IPS-20b (cell line): Measurements from ENCODE around the gene EAF1.

Experiments used
- H3K27ac ChIP-seq: one replicate; pipeline ENCODE4 v1.5.1; 2013; ENCODE audit warnings: low read length
- H3K27me3 ChIP-seq: 2 replicates; pipeline ENCODE4 v1.6.1; 2013; ENCODE audit warnings: mild to moderate bottlenecking, low read length, inconsistent platforms; ENCODE audit not compliant: insufficient read depth
- H3K36me3 ChIP-seq: 2 replicates; pipeline ENCODE4 v1.6.1; 2013; ENCODE audit warnings: low read depth, mild to moderate bottlenecking, inconsistent platforms, low read length, moderate library complexity; ENCODE audit not compliant: insufficient read depth
- H3K4me1 ChIP-seq: 2 replicates; pipeline ENCODE4 v1.6.1; 2013; ENCODE audit warnings: mild to moderate bottlenecking, control low read depth, inconsistent platforms, low read length, moderate library complexity; ENCODE audit not compliant: insufficient read depth
- H3K4me3 ChIP-seq: 2 replicates; pipeline ENCODE4 v1.5.1; 2013; ENCODE audit warnings: mild to moderate bottlenecking, low read length, inconsistent platforms
- H3K9ac ChIP-seq: 2 replicates; pipeline ENCODE4 v1.6.1; 2013; ENCODE audit warnings: low read depth, mild to moderate bottlenecking, inconsistent platforms, low read length, moderate library complexity
- H3K9me3 ChIP-seq: 2 replicates; pipeline ENCODE4 v1.6.1; 2013; ENCODE audit warnings: mild to moderate bottlenecking, low read depth, low read length, inconsistent platforms; ENCODE audit not compliant: insufficient read depth

EAF1 gene

DNA sequence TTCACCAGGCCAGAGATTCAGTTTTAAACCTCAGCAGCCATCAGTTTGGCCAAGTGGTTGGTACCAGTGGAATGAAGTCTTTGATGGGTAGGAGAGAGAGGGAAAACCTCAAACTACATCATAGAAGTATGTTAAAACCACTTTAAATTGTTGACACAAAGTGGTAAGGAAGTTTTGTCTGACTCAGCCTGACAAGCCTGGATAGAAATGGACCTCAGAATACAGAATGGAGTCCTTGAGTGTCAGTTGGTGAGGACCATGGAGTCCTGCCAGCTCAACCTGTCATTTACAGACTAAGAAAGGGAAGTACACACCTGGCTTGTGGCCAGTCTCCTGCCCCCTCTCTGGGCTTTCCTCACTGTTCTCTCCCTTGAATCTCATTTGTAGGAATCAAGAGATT is 12.1 kb downstream of the EAF1 start:
- peaks cover 83% of the 10 kb centered on the region for H3K36me3 ChIP-seq
- no peaks in the 10 kb centered on the region for H3K4me1 ChIP-seq
- no peak overlapping the region for H3K4me3 ChIP-seq
- no peaks in the 10 kb centered on the region for H3K27me3 ChIP-seq
- H3K9ac ChIP-seq: no peak overlapping the region
- H3K27ac ChIP-seq: no peak overlapping the region
- H3K9me3 ChIP-seq: no peaks in the 10 kb centered on the region

GRCh38 chr3:15440891-15441290 is 13.5 kb downstream of the EAF1 start:
- Histone ChIP-seq H3K4me3 (no peak overlapping the region), H3K36me3 (peaks cover 69% of the 10 kb centered on the region), H3K9me3 (no peaks in the 10 kb centered on the region)

GRCh38 chr3:15443826-15444524 is 16.6 kb downstream of the EAF1 start:
- H3K27me3 ChIP-seq: no peaks in the 10 kb centered on the region
- H3K4me1 ChIP-seq: no peaks in the 10 kb centered on the region
- peaks cover 40% of the 10 kb centered on the region for H3K36me3 ChIP-seq
- no peak overlapping the region for H3K27ac ChIP-seq
- no peaks in the 10 kb centered on the region for H3K9me3 ChIP-seq
- H3K9ac ChIP-seq: no peak overlapping the region
- no peak overlapping the region for H3K4me3 ChIP-seq

More at GRCh38 chr3:15440891-15441290, 13.5 kb downstream of the EAF1 start:
- Histone ChIP-seq H3K4me1 (no peaks in the 10 kb centered on the region), H3K27ac (no peak overlapping the region), H3K27me3 (no peaks in the 10 kb centered on the region), H3K9ac (no peak overlapping the region)

- no peak overlapping the region for H3K27ac ChIP-seq
- H3K36me3 ChIP-seq: no peaks in the 10 kb centered on the region
- no peaks in the 10 kb centered on the region for H3K4me1 ChIP-seq
- no peak overlapping the region for H3K4me3 ChIP-seq
- H3K9ac ChIP-seq: no peak overlapping the region
- H3K27me3 ChIP-seq: no peaks in the 10 kb centered on the region
- H3K9me3 ChIP-seq: no peaks in the 10 kb centered on the region
Measured at GRCh38 chr3:15449489-15450224, 22.3 kb downstream of the EAF1 start.

GRCh38 chr3:15450438-15451215 is 23.2 kb downstream of the EAF1 start:
- H3K4me3 ChIP-seq: no peak overlapping the region
- no peaks in the 10 kb centered on the region for H3K9me3 ChIP-seq
- H3K27me3 ChIP-seq: no peaks in the 10 kb centered on the region
- H3K36me3 ChIP-seq: no peaks in the 10 kb centered on the region
- H3K4me1 ChIP-seq: no peaks in the 10 kb centered on the region
- H3K27ac ChIP-seq: no peak overlapping the region
- no peak overlapping the region for H3K9ac ChIP-seq

DNA sequence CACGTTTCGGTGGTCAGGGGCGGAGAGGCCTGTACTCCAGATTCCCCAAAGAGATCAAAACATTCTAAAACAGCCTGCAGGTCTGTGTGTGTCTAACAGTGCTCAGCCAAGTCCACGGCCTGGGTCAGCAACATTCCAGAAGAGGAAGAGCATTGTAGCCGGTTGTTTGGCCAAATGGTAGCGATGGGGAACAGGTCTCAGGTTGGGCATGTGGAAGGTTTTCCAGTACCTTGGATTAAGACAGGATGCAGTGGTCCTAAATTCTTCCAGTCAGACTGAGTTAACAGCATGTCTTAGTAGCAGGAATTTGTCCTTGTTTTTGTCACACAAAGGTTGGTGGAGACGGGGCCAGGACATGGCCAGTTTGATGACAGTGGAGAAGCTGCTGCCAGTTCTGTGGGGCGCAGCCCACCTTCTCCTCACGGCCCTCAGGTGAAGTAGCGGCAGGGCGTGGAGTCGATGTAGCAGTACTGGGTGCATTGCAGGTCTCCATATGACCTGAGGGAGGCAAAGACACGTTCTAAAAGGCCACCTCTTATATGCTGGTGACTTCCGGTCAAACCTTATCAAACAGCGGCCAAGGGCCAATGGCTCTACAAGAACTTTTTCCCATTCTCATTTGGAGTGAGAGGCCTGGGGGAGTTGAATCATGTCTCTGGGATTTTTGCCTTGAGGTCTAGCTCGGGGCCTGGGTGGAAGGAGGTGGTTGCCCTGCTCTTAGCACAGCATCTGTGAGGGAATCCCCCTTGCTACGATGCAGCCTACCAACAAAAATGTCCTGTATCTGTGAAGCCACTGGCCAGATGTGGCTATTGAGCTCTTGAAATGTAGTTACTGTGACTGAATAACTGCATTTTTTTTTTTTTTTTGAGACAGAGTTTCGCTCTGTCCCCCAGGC is 24.1 kb downstream of the EAF1 start:
- Histone ChIP-seq H3K36me3 (no peaks in the 10 kb centered on the region), H3K27me3 (no peaks in the 10 kb centered on the region), H3K4me3 (no peak overlapping the region), H3K4me1 (no peaks in the 10 kb centered on the region), H3K9ac (no peak overlapping the region), H3K9me3 (no peaks in the 10 kb centered on the region), H3K27ac (no peak overlapping the region)

DNA sequence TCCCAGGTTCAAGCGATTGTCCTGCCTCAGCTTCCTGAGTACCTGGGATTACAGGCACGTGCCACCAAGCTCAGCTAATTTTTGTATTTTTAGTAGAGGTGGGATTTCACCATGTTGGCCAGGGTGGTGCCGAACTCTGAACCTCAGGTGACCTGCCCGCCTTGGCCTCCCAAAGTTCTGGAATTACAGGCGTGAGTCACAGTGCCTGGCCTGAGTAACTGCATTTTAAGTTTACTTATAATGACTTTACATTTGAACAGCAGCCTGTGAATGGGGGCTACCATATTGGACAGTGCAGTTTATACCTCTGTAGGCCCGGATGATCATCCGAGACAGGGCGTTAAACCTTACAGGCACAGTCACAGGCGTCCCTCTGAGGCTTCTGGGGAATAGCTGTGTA is 24.8 kb downstream of the EAF1 start:
- H3K9ac ChIP-seq: no peak overlapping the region
- H3K4me3 ChIP-seq: no peak overlapping the region
- H3K27me3 ChIP-seq: no peaks in the 10 kb centered on the region
- H3K36me3 ChIP-seq: no peaks in the 10 kb centered on the region
- H3K9me3 ChIP-seq: no peaks in the 10 kb centered on the region
- H3K27ac ChIP-seq: no peak overlapping the region
- no peaks in the 10 kb centered on the region for H3K4me1 ChIP-seq

- no peak overlapping the region for H3K27ac ChIP-seq
Measured at GRCh38 chr3:15452961-15453360, 25.6 kb downstream of the EAF1 start.

GRCh38 chr3:15453501-15453900 is 26.1 kb downstream of the EAF1 start:
- no peak overlapping the region for H3K27ac ChIP-seq
- no peaks in the 10 kb centered on the region for H3K4me1 ChIP-seq
- no peaks in the 10 kb centered on the region for H3K9me3 ChIP-seq
- H3K4me3 ChIP-seq: no peak overlapping the region
- no peak overlapping the region for H3K9ac ChIP-seq
- no peaks in the 10 kb centered on the region for H3K27me3 ChIP-seq
- no peaks in the 10 kb centered on the region for H3K36me3 ChIP-seq

More at GRCh38 chr3:15452961-15453360, 25.6 kb downstream of the EAF1 start:
- no peak overlapping the region for H3K4me3 ChIP-seq
- no peaks in the 10 kb centered on the region for H3K27me3 ChIP-seq
- no peaks in the 10 kb centered on the region for H3K36me3 ChIP-seq
- H3K4me1 ChIP-seq: no peaks in the 10 kb centered on the region
- H3K9me3 ChIP-seq: no peaks in the 10 kb centered on the region
- H3K9ac ChIP-seq: no peak overlapping the region

DNA sequence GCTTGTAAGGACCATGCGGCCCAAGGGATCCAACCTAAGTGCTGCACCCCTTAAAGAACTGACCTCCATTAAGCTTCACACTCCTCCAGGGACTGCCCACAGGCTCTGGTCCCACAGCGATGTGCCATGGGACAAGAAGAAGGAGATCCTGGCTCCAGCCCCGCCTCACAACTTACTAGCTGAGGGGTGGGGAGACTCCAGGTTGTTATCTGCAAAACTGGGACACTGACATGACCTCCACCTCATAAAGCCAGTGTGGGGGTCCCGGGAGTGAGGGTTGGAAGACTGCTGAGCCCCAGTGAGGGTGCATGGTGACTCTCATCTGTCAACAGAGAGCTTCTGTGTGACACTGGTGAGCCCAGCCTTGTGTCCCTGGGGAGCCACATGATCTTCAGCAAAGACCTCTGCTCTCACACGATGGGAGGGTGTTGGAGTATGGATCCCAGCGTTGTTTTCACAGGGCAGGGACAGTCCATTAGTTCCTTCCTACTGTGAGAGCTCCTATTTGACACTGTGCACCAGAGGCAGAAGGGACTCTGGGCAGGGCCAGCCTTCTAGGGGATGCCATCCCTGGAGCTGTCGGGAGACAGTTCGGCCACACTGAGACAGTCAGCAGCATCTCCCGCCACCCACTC is 26.7 kb downstream of the EAF1 start:
- H3K9me3 ChIP-seq: no peaks in the 10 kb centered on the region
- no peaks in the 10 kb centered on the region for H3K36me3 ChIP-seq
- no peaks in the 10 kb centered on the region for H3K4me1 ChIP-seq
- no peak overlapping the region for H3K4me3 ChIP-seq
- H3K27ac ChIP-seq: no peak overlapping the region
- H3K27me3 ChIP-seq: no peaks in the 10 kb centered on the region
- no peak overlapping the region for H3K9ac ChIP-seq

GRCh38 chr3:15454965-15455364 is 27.6 kb downstream of the EAF1 start:
- Histone ChIP-seq H3K36me3 (no peaks in the 10 kb centered on the region), H3K9ac (no peak overlapping the region), H3K4me3 (no peak overlapping the region), H3K27ac (no peak overlapping the region), H3K4me1 (no peaks in the 10 kb centered on the region), H3K9me3 (no peaks in the 10 kb centered on the region), H3K27me3 (no peaks in the 10 kb centered on the region)
